GM12878 (cell line): ENCODE data around the gene DLG2.

ENCODE experiments used
- CTCF ChIP-seq, 3 experiments: IDR thresholded peaks in 2 of 3; conservative IDR thresholded peaks in 1 of 3; 2 replicates each; pipeline ENCODE4 v1.5.1; 2011; ENCODE audit warnings: low read depth in 3 of 3, low read length in 3 of 3, mild to moderate bottlenecking in 3 of 3, control low read depth in 2 of 3, moderate library complexity in 2 of 3, inconsistent platforms in 1 of 3, mixed read lengths in 1 of 3; ENCODE audit not compliant: control insufficient read depth in 2 of 3, insufficient read depth in 1 of 3; ENCODE audit errors: extremely low read depth in 1 of 3
- ETV6 ChIP-seq, 2 experiments: fragments of 450-650 bp in 1 of 2; IDR thresholded peaks in 1 of 2; conservative IDR thresholded peaks in 1 of 2; 2 replicates each; pipeline ENCODE4 v1.6.1; 2014; ENCODE audit warnings: antibody characterized with exemption in 1 of 2, borderline replicate concordance in 1 of 2, low read depth in 1 of 2, mild to moderate bottlenecking in 1 of 2, moderate library complexity in 1 of 2
- EZH2 ChIP-seq: IDR thresholded peaks from 2 replicates; pipeline ENCODE4 v1.6.1; 2012; ENCODE audit warnings: low read depth, mild to moderate bottlenecking, control low read depth, inconsistent platforms, low read length, borderline replicate concordance; ENCODE audit not compliant: control insufficient read depth
- MYC ChIP-seq: IDR thresholded peaks from 2 replicates; pipeline ENCODE4 v1.6.1; 2011; ENCODE audit warnings: mild to moderate bottlenecking, low read length, moderate library complexity, inconsistent platforms; ENCODE audit not compliant: insufficient read depth, insufficient replicate concordance, insufficient read length, severe bottlenecking
- NFYA ChIP-seq: IDR thresholded peaks from 2 replicates; pipeline ENCODE4 v1.6.1; 2011; ENCODE audit warnings: low read depth, mild to moderate bottlenecking, low read length, improper control_type of control experiment, borderline replicate concordance
- NR2C2 ChIP-seq: IDR thresholded peaks from 2 replicates; pipeline ENCODE4 v1.6.1; 2011; ENCODE audit warnings: borderline replicate concordance, low read depth; ENCODE audit not compliant: control insufficient read depth, insufficient read length
- POLR2A ChIP-seq: IDR thresholded peaks from 2 replicates; pipeline ENCODE4 v1.6.1; 2011; ENCODE audit warnings: low read depth, mild to moderate bottlenecking, low read length
- RCOR1 ChIP-seq: conservative IDR thresholded peaks from 2 replicates; pipeline ENCODE4 v1.6.1; 2012; ENCODE audit warnings: low read depth, low read length, improper control_type of control experiment

- TF ChIP-seq EZH2 (no peak), POLR2A (no peak), RCOR1 (no peak), NFYA (no peak), NR2C2 (no peak), ETV6 (conservative IDR thresholded peaks at IDR 0.05 in 1 of 2, IDR thresholded peaks at IDR 0.05 in 1 of 2; ENCODE audit: borderline replicate concordance in 1 of 2, low read depth in 1 of 2) (no peak), CTCF (IDR thresholded peaks at IDR 0.05 in 2 of 3, conservative IDR thresholded peaks at IDR 0.05 in 1 of 3; ENCODE audit: control insufficient read depth in 2 of 3, extremely low read depth in 1 of 3, insufficient read depth in 1 of 3, low read depth in 3 of 3, low read length in 3 of 3) (no peak), MYC (no peak)
Observed at GRCh38 chr11:85115798-85116197, 511.3 kb downstream of the DLG2 start.
